ENCODE measurements around the gene MUC15.

The MUC15 gene

GRCh38 chr11:26512196-26512595, 59.9 kb downstream of the MUC15 start:
- H4K20me1 ChIP-seq (ENCODE audit: insufficient read depth, low read length, poor library complexity, severe bottlenecking), result no peaks in the 10 kb centered on the region
- no peaks in the 10 kb centered on the region for H3K4me1 ChIP-seq (ENCODE audit: insufficient read depth, low read length, poor library complexity, severe bottlenecking)
- no peaks in the 10 kb centered on the region for H3K9me3 ChIP-seq (ENCODE audit: insufficient read depth, low read depth, low read length)
- H3K4me3 ChIP-seq (ENCODE audit: low read length, poor library complexity, severe bottlenecking), result no peak overlapping the region
- H3K9ac ChIP-seq (ENCODE audit: low read depth, low read length, poor library complexity, severe bottlenecking), result no peak overlapping the region
- no peak overlapping the region for H3K4me2 ChIP-seq (ENCODE audit: low read depth, low read length, poor library complexity, severe bottlenecking)
- no peaks in the 10 kb centered on the region for H3K79me2 ChIP-seq (ENCODE audit: insufficient read depth, low read length)
- H3F3A ChIP-seq (ENCODE audit: low read depth), result no peaks in the 10 kb centered on the region
- no peaks in the 10 kb centered on the region for H3K9me2 ChIP-seq (replicated peaks; ENCODE audit: low read depth, low read length)
- H2AFZ ChIP-seq (ENCODE audit: low read length), result no peak overlapping the region
- H3K27me3 ChIP-seq (ENCODE audit: insufficient read depth, low read length, poor library complexity, severe bottlenecking), result no peaks in the 10 kb centered on the region
- H3K36me3 ChIP-seq (ENCODE audit: insufficient read depth, low read length), result no peaks in the 10 kb centered on the region
- TF ChIP-seq EZH2phosphoT487 (IDR thresholded peaks at IDR 0.05; ENCODE audit: borderline replicate concordance), result no peak
- TF ChIP-seq CTCF (conservative IDR thresholded peaks at IDR 0.05; ENCODE audit: low read length), result no peak

DNA sequence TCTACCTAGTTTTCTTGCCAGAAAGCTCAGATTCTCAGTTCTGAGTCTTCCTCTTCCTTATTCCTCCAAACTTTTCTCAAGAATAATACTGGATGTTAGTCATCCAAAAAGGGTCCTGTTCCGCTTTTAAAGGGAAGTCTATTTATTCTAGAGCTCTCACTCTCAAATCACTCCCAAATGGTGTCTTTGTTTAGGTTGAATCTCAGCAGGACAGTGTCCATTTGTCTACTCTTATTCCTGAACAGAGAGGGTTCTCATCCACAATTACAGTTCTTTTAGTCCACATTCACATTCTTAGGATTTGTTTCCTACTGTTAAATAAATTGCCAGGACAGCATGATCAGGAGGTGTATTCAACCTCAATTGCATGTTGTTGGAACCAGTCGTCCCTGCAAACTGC, 61.3 kb downstream of the MUC15 start:
- Histone ChIP-seq H3K9me3 (ENCODE audit: insufficient read depth, low read depth, low read length) (no peaks in the 10 kb centered on the region), H2AFZ (ENCODE audit: low read length) (no peak overlapping the region)

GRCh38 chr11:26510164-26510563, 61.9 kb downstream of the MUC15 start:
- no peaks in the 10 kb centered on the region for H3K36me3 ChIP-seq (ENCODE audit: insufficient read depth, low read length)
- H3K4me1 ChIP-seq (ENCODE audit: insufficient read depth, low read length, poor library complexity, severe bottlenecking), result no peaks in the 10 kb centered on the region
- H2AFZ ChIP-seq (ENCODE audit: low read length), result no peak overlapping the region
- H3K9ac ChIP-seq (ENCODE audit: low read depth, low read length, poor library complexity, severe bottlenecking), result no peak overlapping the region
- H3K9me3 ChIP-seq (ENCODE audit: insufficient read depth, low read depth, low read length), result no peaks in the 10 kb centered on the region
- H3K4me2 ChIP-seq (ENCODE audit: low read depth, low read length, poor library complexity, severe bottlenecking), result no peak overlapping the region
- no peaks in the 10 kb centered on the region for H4K20me1 ChIP-seq (ENCODE audit: insufficient read depth, low read length, poor library complexity, severe bottlenecking)
- TF ChIP-seq CTCF (conservative IDR thresholded peaks at IDR 0.05; ENCODE audit: low read length), result no peak
- no peak for TF ChIP-seq EZH2phosphoT487 (IDR thresholded peaks at IDR 0.05; ENCODE audit: borderline replicate concordance)
- H3K4me3 ChIP-seq (ENCODE audit: low read length, poor library complexity, severe bottlenecking), result no peak overlapping the region
- H3K27me3 ChIP-seq (ENCODE audit: insufficient read depth, low read length, poor library complexity, severe bottlenecking), result no peaks in the 10 kb centered on the region
- H3K79me2 ChIP-seq (ENCODE audit: insufficient read depth, low read length), result no peaks in the 10 kb centered on the region
- no peaks in the 10 kb centered on the region for H3K9me2 ChIP-seq (replicated peaks; ENCODE audit: low read depth, low read length)
- no peaks in the 10 kb centered on the region for H3F3A ChIP-seq (ENCODE audit: low read depth)

More for the DNA sequence above, 61.3 kb downstream of the MUC15 start:
- TF ChIP-seq CTCF (conservative IDR thresholded peaks at IDR 0.05; ENCODE audit: low read length) (no peak), EZH2phosphoT487 (IDR thresholded peaks at IDR 0.05; ENCODE audit: borderline replicate concordance) (no peak)
- Histone ChIP-seq H3K4me1 (ENCODE audit: insufficient read depth, low read length, poor library complexity, severe bottlenecking) (no peaks in the 10 kb centered on the region), H3K4me2 (ENCODE audit: low read depth, low read length, poor library complexity, severe bottlenecking) (no peak overlapping the region), H3K9ac (ENCODE audit: low read depth, low read length, poor library complexity, severe bottlenecking) (no peak overlapping the region), H3F3A (ENCODE audit: low read depth) (no peaks in the 10 kb centered on the region), H3K79me2 (ENCODE audit: insufficient read depth, low read length) (no peaks in the 10 kb centered on the region), H3K4me3 (ENCODE audit: low read length, poor library complexity, severe bottlenecking) (no peak overlapping the region), H3K9me2 (replicated peaks; ENCODE audit: low read depth, low read length) (no peaks in the 10 kb centered on the region), H4K20me1 (ENCODE audit: insufficient read depth, low read length, poor library complexity, severe bottlenecking) (no peaks in the 10 kb centered on the region), H3K36me3 (ENCODE audit: insufficient read depth, low read length) (no peaks in the 10 kb centered on the region), H3K27me3 (ENCODE audit: insufficient read depth, low read length, poor library complexity, severe bottlenecking) (no peaks in the 10 kb centered on the region)

All from Loucy (cell line).